8988T (cell line): ENCODE measurements around the gene LYZL1.
"Not testable (repeated sequence)": the region's sequence is repeated elsewhere in the genome, so short reads cannot be mapped to it uniquely, and the experiment has no call there.

Source experiments
- DNase-seq: peaks from one replicate; pipeline ENCODE4 v3.0.0; 2011

The LYZL1 gene

GRCh38 chr10:29337526-29337925 is 48.7 kb downstream of the LYZL1 start:
- DNase-seq = not testable (repeated sequence)

DNA sequence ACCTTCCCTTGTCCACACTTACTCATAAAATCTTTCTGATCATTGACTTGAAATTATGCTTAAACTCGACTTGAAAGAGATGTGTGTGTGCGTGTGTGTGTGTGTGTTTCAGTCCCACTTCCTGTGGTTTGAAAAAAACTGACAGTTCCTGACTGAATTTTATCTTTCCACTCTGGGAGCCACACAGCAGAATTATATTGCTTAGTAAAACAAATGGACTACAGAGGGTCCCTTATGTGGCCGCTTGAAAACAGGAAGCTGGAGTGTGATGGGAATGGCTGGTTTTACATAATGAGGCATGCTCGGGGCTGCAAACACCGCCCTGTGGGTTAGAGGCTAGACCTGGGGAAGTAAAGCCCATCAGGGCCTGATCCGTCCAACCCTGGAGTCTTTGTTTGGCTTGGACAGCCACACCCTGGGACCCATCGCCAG is 54.8 kb downstream of the LYZL1 start:
- DNase-seq = no peak

DNA sequence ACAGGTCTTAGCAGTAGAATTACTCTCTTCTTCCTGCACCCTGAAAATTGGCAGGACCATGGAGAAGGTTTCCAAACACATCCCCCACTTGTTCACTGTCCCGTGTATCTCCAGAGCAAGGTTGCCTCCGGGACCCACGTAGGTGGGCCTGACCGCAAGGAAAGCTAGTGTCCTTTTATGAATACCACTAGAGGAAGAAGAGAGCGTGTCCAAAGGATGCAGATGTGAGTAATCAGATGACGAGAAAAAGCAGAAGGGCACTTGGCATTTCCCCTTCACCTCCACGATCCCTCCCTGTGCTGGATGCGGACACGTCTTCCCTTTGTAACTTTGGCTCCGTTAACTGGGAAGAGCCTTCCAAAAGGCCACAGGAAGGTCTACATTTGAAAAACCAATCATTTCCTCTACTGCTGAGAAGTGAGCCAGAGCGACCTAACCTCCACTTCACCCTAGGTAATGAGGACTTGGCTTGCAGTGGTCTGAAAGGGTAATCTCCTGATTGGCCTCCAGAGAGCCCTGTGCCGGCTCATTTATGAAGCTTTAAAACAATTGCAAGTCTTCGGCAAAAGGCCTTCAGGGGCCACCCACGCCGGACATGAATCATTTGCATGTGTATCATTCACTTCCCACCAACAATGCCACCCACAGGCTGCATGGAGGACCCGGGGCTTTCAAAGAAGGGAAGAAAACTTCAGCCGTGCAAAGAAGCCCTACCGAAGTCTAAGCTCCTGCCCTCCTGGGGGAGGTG is 55.4 kb downstream of the LYZL1 start:
- DNase-seq = no peak

- no peak for DNase-seq
These were observed 56.5 kb downstream of the LYZL1 start for GRCh38 chr10:29345144-29345909.

GRCh38 chr10:29345910-29346209 is 57.0 kb downstream of the LYZL1 start:
- no peak for DNase-seq

- no peak for DNase-seq
These were observed 57.6 kb downstream of the LYZL1 start for GRCh38 chr10:29346296-29347001.

DNA sequence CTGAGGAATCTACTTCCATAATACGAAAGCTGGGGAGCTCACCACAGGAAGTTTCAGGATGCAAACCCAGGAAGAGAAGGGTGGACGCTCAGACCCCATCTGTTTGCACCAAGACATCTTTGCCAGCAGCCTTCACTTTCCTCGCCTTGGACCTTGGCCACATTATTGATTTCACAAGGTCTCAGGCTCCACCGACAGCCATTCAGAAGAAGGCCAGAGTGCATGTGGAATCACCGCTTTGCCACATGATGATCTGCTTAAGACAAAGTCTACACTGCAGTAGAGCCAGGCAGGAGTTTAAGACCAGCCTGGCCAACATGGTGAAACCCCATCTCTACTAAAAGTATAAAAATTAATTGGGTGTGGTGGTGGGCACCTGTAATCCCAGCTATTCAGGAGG is 60.0 kb downstream of the LYZL1 start:
- DNase-seq = no peak

GRCh38 chr10:29353305-29353704 is 64.4 kb downstream of the LYZL1 start:
- no peak for DNase-seq

- DNase-seq = no peak
These were observed 65.2 kb downstream of the LYZL1 start for GRCh38 chr10:29353887-29354561.

DNA sequence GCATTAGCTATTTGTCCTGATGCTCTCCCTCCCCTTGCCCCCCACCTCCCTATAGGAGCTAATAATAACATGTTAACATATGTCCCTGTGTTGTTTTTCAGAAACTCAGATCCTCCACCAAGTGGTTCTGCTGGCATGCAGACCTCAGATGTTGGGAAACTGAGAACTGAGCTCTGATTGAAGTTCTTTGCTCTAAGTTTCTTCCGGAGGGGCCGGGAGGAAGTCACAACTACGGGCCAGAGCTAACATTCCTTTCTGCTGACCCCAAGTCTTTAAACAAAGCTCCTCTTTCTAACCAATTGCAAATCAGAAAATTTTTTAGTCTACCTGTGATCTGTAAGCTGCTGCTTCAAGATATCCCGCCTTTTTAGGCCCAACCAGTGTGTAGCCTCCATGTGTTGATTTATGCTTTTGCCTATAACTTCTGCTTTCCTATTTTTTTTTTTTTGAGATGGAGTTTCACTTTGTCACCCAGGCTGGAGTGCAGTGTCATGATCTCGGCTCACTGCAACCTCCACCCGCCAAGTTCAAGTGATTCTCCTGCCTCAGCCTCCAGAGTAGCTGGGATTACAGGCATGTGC is 66.6 kb downstream of the LYZL1 start:
- no peak for DNase-seq

DNA sequence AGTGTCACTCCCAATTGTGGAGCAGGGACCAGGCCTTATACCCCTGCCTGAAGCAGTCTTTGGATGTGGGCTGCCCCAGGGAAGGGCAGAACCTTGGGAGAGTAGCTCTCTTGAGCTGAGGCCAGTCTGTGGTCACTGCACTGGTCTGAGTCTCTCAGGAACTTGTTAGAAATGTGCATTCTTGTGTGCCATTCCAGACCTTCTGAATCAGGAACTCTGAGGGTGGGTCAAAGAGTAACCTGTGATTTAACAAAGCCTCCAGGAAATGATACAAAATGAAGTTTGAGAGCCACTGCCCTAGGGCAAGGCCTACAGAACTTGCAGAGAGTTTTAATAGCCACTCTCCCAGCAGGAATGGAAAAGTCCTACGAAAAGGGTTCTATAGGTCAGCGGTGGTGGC is 68.1 kb downstream of the LYZL1 start:
- DNase-seq = no peak

- no peak for DNase-seq
These were observed 69.2 kb downstream of the LYZL1 start for GRCh38 chr10:29358010-29358616.

DNA sequence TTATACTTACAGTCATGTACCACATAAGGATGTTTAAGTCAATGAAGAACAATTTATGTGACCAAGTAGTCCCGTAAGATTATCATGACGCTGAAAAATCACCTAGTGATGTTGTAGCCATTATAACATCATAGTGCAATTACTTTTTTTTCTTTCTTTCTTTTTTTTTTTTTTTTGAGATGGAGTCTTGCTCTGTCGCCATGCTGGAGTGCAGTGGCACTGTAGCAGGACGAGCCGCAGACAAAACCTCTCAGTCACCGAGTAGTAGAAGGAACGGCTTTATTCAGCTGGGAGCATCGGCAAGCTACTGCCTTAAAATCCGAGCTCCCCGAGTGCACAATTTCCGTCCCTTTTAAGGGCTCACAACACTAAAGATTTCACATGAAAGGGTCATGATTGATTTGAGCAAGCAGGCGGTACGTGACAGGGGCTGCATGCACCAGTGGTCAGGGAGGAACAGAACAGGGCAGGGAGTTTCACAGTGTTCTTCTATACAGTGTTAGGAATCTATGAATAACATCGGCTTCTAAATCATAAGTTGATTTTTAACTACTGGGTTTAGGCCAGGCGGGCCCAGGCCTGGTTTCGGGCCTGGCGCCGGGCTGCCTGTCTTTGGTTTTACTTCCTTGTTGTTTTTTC is 71.5 kb downstream of the LYZL1 start:
- DNase-seq = not testable (repeated sequence)
